GM18907 (cell line): Measurements from ENCODE around the gene UCP3.

Experiments used
- ATAC-seq: cut with Tn5 transposase; IDR thresholded peaks from one replicate; pipeline ENCODE4 v1.9.1; 2021; ENCODE audit warnings: mild to moderate bottlenecking, moderate library complexity; ENCODE audit not compliant: unreplicated experiment

UCP3 gene

DNA sequence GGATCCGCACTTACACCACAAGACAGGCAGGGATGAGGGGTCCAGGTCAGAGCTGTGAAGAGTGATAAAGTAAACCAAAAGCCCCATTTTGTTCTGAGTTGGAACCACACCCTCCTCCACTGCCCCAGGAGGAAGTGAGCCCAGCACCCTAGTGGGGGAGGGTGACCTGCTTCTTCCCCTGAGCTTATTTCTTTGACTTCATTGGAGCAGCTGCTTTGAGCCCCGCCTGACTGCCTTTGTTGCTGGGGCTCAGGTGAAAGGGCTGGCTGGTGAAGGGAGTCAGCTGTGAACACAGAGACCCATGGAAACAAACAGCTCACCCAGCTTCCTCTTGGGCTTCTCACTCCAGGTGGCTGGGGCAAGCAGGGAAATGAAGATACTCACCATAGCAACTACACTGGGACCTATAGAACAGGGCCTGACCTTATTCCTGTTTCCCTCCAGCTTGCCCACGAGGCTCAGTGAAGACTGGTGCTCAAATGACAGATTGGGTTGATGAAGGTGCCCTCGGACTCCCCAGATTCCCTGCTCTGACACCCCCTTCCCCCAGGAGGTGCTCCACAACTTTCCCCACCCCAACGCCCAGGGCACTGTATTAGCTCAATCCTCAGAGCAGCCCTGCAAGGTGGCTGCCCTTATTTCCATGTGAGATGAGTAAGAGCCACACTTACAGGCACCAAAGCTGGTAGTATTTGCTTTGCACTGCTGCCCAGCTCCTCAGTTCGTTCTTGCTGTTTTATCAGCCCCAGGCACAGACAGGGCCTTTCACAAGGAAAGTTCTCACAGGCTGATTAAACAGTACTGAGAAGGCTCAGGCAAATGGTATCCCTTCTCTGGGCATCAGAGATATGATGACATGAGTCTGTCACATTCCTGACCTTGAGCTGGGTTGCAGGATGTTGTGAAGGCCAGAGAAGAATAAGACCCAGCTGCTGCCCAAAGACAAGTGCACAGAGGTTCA, 28.6 kb downstream of the UCP3 start:
- peak; percentile 36 for ATAC-seq

DNA sequence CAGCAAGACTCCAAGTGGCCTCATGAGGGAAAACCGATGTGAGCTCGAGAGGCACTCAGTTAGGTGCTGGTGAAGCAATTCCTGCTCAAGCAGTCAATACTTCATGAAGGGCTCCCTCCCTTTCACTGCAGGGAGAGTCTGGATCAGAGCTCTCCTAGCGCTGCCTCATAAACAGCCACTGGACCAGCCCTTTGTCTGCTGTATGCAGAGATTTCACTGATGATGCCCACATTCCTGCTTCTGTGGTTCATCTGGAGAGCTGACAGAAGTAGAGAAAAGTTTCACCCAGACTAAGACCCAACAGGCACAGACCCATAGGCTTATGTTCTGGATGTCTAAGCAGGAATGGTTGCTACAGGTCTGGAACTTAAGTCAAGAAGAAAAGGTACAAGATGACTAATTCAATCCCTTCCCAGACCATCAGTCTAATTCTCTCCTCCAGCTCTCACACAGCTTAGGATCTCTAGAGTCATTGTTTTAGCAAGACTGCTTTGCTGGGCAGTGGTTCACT, 30.3 kb downstream of the UCP3 start:
- ATAC-seq = no peak

DNA sequence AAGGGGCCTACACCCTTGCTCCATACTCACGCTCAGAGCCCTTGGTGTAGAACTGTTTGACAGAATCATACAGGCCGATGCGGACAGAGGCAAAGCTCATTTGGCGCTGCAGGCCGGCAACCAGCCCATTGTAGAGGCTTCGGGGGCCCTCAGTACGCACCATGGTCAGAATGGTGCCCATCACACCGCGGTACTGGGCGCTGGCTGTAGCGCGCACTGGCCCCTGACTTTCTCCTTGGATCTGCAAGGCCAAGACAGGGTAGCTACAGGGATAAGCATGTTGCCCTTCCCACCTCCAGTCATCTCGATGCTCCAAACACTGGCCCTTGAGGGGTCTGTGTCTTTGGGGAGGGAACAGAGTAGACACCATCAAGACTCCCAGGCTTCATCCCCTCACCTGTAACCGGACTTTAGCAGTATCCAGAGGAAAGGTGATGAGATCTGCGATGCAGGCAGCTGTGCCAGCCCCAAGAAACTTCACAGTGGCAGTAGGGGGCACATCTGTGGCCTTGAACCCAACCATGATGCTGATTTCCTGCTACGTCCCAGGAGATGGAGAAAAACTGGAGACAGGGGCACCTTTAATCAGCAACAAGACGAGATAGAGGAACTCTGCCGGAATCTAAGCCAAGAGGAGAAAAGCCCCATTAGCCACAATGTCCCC, 30.9 kb downstream of the UCP3 start:
- no peak for ATAC-seq

DNA sequence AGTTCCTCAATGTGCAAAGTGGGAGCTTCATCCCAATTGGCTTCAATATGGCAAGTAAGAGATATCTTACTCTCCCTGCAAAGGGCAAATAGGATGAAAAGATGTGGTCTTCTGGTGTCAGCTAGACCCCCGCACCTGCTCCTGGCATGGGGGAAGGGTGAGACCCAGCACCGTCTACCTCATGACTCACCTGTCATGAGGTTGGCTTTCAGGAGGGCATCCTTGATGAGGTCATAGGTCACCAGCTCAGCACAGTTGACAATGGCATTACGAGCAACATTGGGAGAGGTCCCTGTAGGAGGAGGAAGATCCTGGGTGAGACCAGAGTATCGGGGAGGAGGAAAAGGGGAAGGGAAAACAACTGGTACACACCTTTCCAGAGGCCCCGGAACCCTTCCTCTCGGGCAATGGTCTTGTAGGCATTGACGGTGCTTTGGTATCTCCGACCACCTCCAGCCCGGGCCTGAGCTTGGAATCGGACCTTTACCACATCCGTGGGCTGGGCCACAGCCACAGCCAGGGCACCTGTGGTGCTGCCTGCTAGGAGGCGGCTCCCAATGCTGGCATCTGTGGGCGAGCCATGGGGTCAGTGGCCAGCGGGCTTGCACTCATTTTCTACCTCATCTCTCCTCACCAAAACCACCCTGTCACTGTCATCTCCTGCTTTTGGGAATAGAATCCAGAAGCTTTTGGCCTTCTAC, 32.3 kb downstream of the UCP3 start:
- ATAC-seq = no peak

DNA sequence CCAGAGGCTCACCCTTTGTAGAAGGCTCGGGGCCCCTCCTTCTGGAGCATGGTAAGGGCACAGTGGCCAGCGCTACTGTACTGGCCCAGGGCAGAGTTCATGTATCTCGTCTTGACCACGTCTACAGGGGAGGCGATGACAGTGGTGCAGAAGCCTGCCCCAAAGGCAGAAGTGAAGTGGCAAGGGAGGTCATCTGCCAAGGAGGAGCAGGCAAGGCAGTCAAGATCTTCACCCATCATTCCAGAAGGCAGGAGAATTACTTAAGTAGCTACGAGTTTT, 33.5 kb downstream of the UCP3 start:
- no peak for ATAC-seq

DNA sequence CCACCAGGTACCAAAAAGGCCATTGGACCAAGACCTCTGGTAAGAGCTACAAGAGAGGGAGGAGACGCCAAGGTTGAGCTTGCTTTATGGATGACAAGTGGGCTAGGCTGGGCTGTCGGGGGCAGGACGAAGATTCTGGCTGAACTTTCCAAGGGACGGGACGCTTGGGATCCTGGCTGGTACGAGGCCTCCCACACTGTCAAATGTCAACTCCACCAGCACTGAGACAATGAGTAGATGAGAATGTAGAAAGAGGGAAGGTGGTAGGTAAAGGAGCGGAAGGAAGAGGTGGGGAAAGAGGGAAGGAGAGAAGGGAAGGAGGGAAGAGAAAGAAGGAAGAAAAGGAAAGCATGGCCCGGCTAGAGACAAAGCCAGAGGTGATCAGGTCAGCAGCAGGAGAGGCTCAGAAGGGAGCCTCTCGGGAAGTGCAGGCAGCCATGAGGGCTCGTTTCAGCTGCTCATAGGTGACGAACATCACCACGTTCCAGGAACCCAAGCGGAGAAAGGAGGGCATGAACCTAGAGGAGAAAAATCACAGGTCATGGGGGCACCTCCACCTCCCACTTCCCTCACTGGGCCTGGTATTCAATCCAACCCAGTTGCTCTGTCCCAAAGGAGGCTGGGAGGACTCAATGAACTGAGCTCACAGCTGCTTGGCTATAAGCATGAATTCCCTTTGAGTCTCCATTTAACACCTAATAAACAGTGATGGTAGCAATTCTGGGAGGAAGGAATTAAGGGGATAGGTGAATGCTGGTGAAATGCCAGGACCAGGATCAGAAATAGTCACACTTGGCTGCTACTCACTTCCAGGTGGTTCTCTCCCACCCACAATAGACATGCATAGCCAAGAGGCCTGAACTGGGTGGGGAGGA, 34.0 kb downstream of the UCP3 start:
- ATAC-seq = no peak

DNA sequence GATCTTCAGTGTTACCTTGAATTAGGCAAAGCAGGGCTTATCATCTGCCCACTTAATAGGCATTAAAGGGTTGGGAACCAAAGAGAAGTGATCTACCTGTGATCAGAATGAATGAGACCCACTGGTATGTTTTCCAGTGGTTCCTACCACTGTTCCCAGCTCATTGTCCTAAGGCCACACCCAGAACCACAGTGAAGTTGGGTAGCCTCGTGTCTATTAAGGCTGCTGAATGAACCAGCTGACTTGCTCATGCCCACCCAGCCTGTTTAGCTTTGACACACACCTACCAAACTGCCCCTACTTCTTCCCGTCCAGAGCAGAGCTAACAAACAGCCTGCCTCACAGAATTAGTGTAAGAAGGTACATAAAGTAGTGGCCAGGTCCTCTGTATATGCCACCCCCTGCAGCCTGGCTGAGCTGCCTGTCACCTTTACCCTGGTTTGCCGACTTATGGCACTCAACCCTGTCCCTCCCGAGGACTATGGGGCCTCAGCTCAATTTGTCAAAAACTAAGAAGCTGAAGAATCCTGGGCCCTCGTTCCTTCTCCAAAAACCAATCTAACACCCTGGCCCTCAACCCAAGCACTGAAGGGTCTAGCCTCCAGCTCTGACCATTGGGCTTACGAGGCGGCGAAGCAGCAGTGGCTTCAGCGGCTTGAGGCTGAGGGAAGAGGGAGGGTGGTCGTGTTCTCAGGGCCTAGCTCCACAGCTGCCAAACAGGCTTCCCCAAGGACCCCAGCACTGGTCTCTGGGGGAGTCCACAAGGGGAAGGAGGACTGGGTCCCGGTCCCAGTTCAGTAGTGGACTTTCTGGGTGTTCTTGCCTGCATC, 36.0 kb downstream of the UCP3 start:
- ATAC-seq = no peak

DNA sequence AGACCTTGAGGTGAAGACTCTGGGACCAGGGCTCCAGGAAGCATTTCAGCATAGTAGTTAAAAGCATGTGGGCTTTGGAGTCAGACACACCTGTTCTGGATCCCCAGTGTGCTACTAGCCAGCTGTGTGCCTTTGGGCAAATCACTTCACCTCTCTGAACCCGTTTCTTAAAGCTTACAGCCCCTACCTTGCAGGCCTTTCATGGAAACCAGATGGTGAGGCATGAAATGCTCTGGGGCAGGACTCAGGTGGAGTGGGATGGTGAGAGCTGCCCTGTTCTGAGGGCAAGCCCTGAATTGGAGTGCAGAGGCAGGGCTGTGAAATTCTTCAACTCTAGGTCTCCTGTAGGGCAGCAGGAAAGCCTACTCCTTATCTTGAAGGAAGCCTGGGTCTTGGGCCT, 36.7 kb downstream of the UCP3 start:
- no peak for ATAC-seq

DNA sequence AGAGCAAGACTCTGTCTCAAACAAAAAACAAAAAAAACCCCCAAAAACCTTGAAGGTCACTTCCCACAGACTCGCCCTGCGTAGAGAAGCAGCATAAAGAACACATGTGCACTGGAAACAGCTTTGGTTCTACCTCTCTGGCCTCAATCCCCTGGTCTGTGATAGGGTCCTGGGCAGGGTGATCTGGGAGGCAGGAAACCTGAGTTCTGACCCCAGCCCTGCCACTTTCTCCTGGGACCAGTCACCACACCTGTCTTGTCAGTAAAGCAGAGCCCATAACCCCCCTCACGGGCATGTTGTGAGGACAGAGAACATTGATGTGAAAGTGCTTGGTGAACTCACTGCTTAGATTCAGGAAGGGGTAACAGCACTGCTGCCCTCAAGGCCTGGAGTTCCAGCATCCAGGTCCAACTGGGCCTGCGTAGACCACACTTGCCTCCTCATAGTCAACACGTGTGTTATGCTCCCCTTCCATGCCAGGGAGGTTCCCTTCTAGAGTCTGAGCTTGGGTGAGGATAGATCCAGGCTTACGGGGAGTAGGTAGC, 37.6 kb downstream of the UCP3 start:
- no peak for ATAC-seq

DNA sequence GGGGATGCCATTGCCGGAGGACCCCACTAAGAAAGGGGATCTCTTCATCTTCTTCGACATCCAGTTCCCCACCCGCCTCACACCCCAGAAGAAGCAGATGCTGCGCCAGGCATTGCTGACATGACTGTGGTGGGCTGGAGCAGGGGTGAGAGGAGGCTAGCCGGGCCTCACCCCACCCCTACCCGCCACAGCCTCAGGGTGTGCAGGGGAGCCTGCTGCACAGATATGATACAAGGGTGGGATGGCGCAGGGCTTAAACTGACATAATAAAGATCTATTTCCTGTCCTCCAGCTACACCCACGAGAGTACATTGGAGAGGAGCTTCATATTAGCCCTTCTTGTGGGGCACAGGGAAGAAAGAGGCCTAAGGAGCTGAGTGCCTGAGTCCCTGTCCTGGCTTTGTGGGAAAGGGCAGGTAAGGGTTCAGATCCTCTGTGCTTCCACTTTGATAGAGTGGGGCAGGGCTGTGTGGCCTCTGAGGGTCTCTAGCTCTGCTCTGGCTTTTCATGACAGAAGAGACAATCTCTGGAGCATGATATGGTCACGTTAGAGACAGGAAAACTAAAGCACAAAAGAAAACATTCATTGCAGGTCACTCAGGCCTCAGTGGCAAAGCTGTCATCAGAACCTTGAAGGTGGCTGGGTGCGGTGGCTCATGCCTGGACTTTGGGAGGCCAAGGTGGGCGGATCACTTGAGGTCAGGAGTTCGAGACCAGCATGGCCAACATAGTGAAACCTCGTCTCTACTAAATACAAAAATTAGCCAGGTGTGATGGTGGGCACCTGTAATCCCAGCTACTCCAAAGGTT, 38.7 kb downstream of the UCP3 start:
- no peak for ATAC-seq

DNA sequence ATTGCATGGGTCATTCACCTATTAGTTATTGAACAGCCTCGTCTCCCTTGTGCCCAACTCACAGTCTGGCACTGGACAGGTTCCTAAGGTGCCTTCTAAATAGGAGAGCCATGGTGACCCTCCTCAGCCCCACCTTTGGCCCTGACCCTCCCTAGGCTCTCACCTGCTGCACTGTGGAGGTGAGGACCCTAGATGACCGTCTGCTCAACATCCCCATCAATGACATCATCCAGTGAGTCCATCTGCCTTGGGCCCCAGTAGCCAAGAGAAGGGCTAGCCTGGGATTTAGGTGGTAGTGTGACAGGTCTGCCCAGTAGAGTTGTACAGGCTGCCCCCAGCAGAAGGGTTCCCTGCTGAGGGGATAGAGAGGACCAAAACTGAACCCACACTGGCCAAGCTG, 39.8 kb downstream of the UCP3 start:
- ATAC-seq = no peak

DNA sequence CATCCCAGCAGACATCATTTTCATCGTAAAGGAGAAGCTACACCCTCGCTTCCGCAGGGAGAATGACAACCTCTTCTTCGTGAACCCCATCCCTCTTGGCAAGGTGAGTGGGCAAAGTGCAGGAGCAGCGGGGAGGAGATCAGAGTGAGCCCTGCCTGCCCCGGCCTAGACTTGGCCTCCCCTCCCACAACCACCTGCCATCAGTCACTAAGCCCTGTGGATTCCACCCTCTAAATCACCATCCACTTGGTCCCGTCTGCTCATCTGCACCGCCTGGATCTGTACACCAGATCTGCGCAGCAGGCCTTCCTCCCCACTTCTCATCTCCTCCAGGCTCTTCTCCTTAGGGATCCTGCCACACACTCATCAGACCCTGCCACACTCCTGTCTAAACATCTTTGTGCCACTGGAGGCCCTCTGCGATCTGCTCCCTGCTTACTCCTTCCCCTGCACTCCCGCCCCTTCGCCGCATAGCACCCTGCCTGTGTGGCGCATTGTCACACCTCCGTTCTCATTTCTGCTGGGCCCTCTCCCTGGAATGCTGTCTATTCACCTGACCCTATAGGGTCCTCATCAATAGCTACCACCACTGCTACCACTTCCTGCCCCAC, 40.4 kb downstream of the UCP3 start:
- no peak for ATAC-seq

DNA sequence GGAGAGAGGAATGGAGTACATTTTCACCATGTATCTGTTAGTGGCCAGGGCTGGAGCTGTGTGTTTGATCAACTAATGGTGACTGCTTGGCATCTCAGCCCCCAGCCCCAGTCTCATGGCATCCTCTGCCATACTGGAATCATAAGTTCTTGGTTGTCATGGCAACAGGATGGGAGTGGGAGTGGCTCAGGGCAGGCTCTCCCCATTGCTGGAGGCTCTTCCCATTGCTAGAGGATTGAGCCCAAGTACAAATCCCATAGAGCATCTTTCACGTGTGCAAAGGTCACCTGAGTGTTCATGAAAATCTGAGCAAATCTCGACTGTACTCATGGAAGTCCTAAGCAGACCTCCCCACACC, 43.1 kb downstream of the UCP3 start:
- no peak for ATAC-seq

DNA sequence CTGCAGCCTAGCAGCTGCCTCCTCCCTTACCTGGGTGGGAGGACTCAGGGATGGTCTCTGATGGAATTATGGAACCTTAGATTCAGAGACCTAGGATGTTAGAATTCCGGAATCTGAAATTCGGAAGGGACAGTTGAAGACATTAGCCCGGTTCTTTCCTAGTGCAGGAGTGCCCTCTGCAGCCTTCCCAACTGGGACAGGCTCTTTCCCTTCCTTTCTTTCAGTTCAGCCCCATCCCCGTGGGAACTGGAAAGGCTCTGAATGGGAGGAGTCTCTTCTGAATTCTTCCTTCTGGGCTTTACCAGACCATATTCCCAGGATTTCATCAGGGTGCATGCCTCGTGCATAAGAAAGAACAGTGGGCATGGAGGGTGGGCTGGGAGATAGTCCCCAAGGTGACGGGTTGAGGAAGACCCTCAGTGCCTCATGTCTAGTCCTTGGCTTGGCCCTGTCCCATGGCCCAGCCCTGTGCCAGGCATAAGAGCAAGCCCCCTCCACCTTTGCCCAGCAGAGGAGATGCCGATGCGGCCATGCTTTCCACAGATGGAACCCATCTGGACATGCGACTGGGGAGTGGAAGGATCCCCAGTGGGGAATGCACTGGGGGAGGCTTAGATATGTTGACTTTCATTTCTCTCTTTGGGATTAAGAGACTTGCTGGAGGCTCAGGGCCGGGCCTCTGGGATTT, 43.7 kb downstream of the UCP3 start:
- ATAC-seq = no peak

DNA sequence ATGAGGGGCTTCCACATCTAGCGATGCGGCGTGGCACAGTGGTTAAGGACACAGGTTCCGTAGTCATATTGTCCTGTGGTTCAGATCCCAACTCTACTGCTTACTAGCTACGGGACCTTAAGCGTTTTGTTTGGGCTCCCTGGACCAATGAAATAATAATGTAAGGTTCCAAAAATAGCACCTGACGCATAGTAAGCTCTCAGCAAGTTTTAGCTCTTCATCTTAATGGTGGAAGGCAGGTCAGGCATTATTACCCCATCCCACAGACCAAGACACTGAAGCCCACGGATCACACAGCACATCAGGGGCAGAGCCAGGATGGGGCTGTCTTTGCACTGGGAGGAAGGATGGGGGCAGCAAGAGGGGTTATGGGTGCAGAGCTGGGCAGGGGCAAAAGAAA, 45.0 kb downstream of the UCP3 start:
- peak; percentile 12 for ATAC-seq

DNA sequence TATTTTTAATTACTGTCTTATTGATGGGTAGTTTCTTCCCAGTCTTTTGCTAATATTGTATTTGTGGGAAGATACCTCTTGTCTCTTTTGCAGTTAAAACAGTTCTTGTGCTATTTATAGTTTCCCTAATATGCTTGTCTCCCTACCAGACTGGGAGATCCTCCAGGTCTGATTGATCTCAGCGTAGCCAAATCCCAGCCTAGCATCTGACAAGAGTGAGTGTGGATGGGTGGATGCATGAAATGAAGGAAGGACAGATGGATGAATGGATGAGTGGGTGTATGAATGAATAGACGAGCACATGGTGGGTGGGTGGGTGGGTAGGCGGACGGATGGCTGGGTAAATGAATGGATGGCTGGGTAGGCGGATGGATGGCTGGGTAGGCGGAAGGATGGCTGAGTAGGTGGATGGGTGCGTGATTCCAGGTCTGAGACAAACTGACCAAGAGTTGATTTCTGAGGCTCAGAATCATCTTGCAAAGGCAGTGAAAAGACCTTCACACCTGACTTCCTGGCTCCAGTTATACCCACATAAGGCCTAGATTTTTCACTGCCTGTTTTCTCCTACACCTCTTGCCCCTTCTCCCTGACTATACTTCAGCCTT, 46.7 kb downstream of the UCP3 start:
- no peak for ATAC-seq

DNA sequence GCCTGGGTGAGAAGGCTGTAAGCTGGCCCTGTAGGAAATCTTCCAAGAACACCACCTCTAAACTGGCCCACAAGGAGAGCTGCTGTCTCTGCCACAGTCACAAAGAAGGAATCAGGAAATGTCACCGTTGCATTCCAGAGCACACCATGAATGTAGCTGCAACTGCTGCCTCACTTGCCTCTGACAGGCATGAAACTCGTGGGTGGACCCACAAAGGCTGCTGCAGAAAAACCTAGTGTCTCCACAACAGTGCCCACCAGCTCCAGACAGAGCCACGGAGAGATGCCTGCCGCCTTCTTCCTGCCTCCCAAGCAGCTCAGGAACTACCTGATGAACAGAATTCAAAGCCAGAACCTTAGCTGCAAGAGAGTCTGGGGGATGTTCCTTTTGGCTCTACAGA, 47.6 kb downstream of the UCP3 start:
- ATAC-seq = no peak
